ENCODE results near the gene SPRTN.

SPRTN gene

DNA sequence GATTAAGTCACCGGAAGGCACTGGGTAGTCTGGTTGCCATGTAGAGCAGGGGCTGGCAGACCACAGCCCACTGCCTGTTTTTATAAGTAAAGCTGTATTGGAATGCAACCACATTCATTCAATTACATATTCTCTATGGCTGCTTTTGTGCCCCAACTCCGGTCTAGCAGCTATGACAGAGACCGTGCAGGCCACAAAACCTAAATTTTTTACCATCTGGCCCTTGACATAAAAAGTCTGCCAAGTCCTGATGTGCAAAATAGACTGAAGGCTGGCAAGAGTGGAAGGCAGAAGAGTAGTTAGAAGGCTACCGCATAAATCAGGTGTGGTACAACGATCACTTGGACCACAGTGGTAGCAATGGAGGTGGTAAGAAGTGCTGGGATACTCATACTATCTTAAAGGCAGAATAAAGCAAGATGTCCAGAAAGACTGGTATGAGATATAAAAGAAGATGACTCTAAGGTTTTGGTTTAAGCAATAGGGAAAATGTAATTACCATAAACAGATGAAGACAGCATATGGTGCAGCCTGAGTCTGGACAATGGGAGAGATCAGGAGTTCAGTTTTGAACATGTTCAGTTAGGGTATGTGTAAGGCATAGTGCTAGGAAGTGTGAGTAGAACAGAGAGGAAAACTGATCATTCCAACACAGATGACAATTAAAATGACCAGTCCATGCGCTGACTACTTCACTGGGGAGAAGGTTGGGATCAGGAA, 46.8 kb downstream of the SPRTN start:
- TF ChIP-seq, protein P1, sequence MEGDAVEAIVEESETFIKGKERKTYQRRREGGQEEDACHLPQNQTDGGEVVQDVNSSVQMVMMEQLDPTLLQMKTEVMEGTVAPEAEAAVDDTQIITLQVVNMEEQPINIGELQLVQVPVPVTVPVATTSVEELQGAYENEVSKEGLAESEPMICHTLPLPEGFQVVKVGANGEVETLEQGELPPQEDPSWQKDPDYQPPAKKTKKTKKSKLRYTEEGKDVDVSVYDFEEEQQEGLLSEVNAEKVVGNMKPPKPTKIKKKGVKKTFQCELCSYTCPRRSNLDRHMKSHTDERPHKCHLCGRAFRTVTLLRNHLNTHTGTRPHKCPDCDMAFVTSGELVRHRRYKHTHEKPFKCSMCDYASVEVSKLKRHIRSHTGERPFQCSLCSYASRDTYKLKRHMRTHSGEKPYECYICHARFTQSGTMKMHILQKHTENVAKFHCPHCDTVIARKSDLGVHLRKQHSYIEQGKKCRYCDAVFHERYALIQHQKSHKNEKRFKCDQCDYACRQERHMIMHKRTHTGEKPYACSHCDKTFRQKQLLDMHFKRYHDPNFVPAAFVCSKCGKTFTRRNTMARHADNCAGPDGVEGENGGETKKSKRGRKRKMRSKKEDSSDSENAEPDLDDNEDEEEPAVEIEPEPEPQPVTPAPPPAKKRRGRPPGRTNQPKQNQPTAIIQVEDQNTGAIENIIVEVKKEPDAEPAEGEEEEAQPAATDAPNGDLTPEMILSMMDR (conservative IDR thresholded peaks at IDR 0.05; ENCODE audit: low read depth, low read length), result no peak
- Histone ChIP-seq H3K79me2 (ENCODE audit: insufficient read depth, low read depth) (no peaks in the 10 kb centered on the region; the same call in 1 of the 2 replicates), H3K4me3 (IDR thresholded peaks at IDR 0.05; ENCODE audit: insufficient read depth, low read depth, low read length) (no peak overlapping the region), H3K27ac (no peak overlapping the region), H3K4me1 (ENCODE audit: low read depth, poor library complexity, severe bottlenecking) (peaks cover 12% of the 10 kb centered on the region), H3K4me2 (no peak overlapping the region), H2AFZ (ENCODE audit: low read depth) (no peak overlapping the region), H4K20me1 (ENCODE audit: insufficient read depth) (no peaks in the 10 kb centered on the region), H3K36me3 (ENCODE audit: insufficient read depth) (no peaks in the 10 kb centered on the region), H3K27me3 (ENCODE audit: insufficient read depth, low read depth) (no peaks in the 10 kb centered on the region), H3K9ac (no peak overlapping the region)

DNA sequence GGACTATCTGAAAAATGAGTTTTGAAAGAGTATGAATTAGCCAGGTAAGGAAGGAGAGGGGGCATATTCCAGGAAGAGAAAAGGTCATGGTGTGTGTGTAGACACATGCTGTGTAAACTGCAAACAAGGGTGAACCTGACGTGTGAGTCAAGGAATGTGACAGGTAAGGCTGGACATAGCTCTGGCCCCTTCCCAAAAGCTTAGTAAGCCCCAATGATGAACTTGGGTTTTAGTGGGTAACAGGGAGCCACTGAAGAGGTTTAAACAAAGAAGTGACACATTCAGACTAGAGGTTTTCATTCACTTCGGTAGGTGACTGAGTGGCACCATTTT, 47.3 kb downstream of the SPRTN start:
- Histone ChIP-seq H3K79me2 (ENCODE audit: insufficient read depth, low read depth) (no peaks in the 10 kb centered on the region; the same call in 1 of the 2 replicates), H3K4me2 (no peak overlapping the region), H3K4me1 (ENCODE audit: low read depth, poor library complexity, severe bottlenecking) (peaks cover 7% of the 10 kb centered on the region)

DNA sequence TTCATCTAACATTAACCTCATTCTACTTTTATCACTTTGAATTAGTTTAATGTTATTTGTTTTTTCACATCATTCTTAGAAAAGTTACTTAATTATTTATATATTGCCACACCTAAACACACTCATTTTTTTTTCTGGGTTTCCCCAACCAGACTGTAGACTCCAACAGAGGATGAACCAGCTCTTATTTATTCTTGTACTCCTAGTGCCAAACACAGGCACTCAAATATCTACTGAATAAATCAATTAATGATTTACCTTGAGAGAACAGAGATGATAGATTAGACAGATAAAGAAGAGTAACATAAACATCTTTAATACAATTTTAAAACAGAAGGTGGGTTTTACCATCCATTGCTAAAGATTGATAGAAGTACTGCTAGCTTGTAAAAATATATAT, 48.4 kb downstream of the SPRTN start:
- no peaks in the 10 kb centered on the region for H3K36me3 ChIP-seq (ENCODE audit: insufficient read depth)
- TF ChIP-seq, protein P1 (conservative IDR thresholded peaks at IDR 0.05; ENCODE audit: low read depth, low read length), result no peak
- no peak overlapping the region for H2AFZ ChIP-seq (ENCODE audit: low read depth)
- H3K27ac ChIP-seq, result no peak overlapping the region
- H4K20me1 ChIP-seq (ENCODE audit: insufficient read depth), result no peaks in the 10 kb centered on the region
- H3K79me2 ChIP-seq (ENCODE audit: insufficient read depth, low read depth), result no peaks in the 10 kb centered on the region; the same call in 1 of the 2 replicates
- H3K9ac ChIP-seq, result no peak overlapping the region
- H3K4me2 ChIP-seq, result no peak overlapping the region
- peaks cover 4% of the 10 kb centered on the region for H3K4me1 ChIP-seq (ENCODE audit: low read depth, poor library complexity, severe bottlenecking)
- H3K27me3 ChIP-seq (ENCODE audit: insufficient read depth, low read depth), result no peaks in the 10 kb centered on the region
- H3K4me3 ChIP-seq (IDR thresholded peaks at IDR 0.05; ENCODE audit: insufficient read depth, low read depth, low read length), result no peak overlapping the region

More for the DNA sequence above, 47.3 kb downstream of the SPRTN start:
- Histone ChIP-seq H3K27me3 (ENCODE audit: insufficient read depth, low read depth) (no peaks in the 10 kb centered on the region), H3K4me3 (IDR thresholded peaks at IDR 0.05; ENCODE audit: insufficient read depth, low read depth, low read length) (no peak overlapping the region), H3K27ac (no peak overlapping the region), H3K9ac (no peak overlapping the region), H4K20me1 (ENCODE audit: insufficient read depth) (no peaks in the 10 kb centered on the region), H2AFZ (ENCODE audit: low read depth) (no peak overlapping the region), H3K36me3 (ENCODE audit: insufficient read depth) (no peaks in the 10 kb centered on the region)
- TF ChIP-seq, protein P1 (conservative IDR thresholded peaks at IDR 0.05; ENCODE audit: low read depth, low read length), result no peak

DNA sequence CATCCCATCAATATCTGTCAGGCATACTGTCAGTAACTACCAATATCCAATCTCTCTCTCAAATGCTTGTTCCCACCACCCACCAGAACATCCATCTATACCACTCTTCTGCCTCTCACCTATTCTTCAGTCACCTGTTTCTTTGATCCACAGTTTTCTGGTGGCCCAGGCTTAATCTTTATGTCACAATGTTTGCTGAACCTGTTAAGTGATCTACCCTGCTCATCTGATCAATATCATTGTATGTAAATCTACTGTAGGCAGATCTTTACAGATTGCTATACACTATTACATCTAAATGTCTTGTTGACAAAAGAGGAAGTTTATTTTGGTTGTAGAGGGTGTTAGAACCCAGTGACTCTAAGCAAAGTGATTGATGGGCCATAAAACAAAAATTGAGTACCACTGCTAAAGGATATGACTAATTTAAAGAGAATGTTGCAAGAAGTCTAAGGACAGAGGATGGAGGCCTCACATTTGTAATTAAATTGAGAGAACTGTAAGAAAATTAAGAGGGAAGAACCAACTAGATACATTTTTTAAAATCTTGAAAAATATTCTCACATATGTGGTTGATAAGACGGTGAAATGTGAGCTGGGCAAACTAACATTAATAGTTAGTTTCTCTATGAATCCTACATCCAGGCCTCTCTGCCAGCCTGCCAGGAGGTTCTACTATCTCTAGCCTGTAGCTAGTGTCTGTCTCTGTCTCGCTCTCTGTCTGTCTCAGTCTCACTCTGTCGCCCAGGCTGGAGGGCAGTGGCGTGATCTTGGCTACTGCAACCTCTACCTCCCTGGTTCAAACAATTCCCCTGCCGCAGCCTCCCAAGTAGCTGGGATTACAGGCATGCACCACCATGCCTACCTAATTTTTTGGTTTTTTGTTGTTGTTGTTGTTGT, 49.9 kb downstream of the SPRTN start:
- H2AFZ ChIP-seq (ENCODE audit: low read depth), result no peak overlapping the region
- no peak overlapping the region for H3K9ac ChIP-seq
- H3K4me3 ChIP-seq (IDR thresholded peaks at IDR 0.05; ENCODE audit: insufficient read depth, low read depth, low read length), result no peak overlapping the region
- TF ChIP-seq, protein P1 (conservative IDR thresholded peaks at IDR 0.05; ENCODE audit: low read depth, low read length), result no peak
- H3K4me1 ChIP-seq (ENCODE audit: low read depth, poor library complexity, severe bottlenecking), result no peaks in the 10 kb centered on the region
- no peaks in the 10 kb centered on the region for H4K20me1 ChIP-seq (ENCODE audit: insufficient read depth)
- H3K27ac ChIP-seq, result no peak overlapping the region
- H3K27me3 ChIP-seq (ENCODE audit: insufficient read depth, low read depth), result no peaks in the 10 kb centered on the region
- no peak overlapping the region for H3K4me2 ChIP-seq
- no peaks in the 10 kb centered on the region for H3K36me3 ChIP-seq (ENCODE audit: insufficient read depth)
- H3K79me2 ChIP-seq (ENCODE audit: insufficient read depth, low read depth), result no peaks in the 10 kb centered on the region; the same call in 1 of the 2 replicates
